HG03097 (cell line): ENCODE data around the gene VAV1.
"Not testable (repeated sequence)": the region's sequence is repeated elsewhere in the genome, so short reads cannot be mapped to it uniquely, and the experiment has no call there.

Source experiments
- ATAC-seq: cut with Tn5 transposase; IDR thresholded peaks from one replicate; pipeline ENCODE4 v1.9.1; 2021; ENCODE audit not compliant: unreplicated experiment, low FRiP score

The VAV1 gene

GRCh38 chr19:6778386-6778785 is 5.9 kb downstream of the VAV1 start:
- no peak for ATAC-seq

GRCh38 chr19:6779206-6779605 is 6.7 kb downstream of the VAV1 start:
- ATAC-seq = no peak

GRCh38 chr19:6787393-6787792 is 14.9 kb downstream of the VAV1 start:
- ATAC-seq = no peak

GRCh38 chr19:6788896-6789295 is 16.4 kb downstream of the VAV1 start:
- ATAC-seq = no peak

GRCh38 chr19:6790194-6791128 is 18.0 kb downstream of the VAV1 start:
- ATAC-seq = no peak

GRCh38 chr19:6791237-6791636 is 18.7 kb downstream of the VAV1 start:
- no peak for ATAC-seq

GRCh38 chr19:6793411-6793810 is 20.9 kb downstream of the VAV1 start:
- no peak for ATAC-seq

GRCh38 chr19:6793973-6794372 is 21.5 kb downstream of the VAV1 start:
- no peak for ATAC-seq

- no peak for ATAC-seq
These were observed 22.4 kb downstream of the VAV1 start for GRCh38 chr19:6794686-6795431.

GRCh38 chr19:6796278-6796677 is 23.8 kb downstream of the VAV1 start:
- ATAC-seq = no peak

GRCh38 chr19:6797646-6798045 is 25.1 kb downstream of the VAV1 start:
- ATAC-seq = no peak

- not testable (repeated sequence) for ATAC-seq
These were observed 27.8 kb downstream of the VAV1 start for GRCh38 chr19:6800160-6800790.

- peak; percentile 14 for ATAC-seq
These were observed 28.5 kb downstream of the VAV1 start for GRCh38 chr19:6800991-6801484.

GRCh38 chr19:6801485-6802086 is 29.1 kb downstream of the VAV1 start:
- ATAC-seq = peak; percentile 49

GRCh38 chr19:6802336-6803035 is 30.0 kb downstream of the VAV1 start:
- ATAC-seq = peak; percentile 57

GRCh38 chr19:6803036-6803404 is 30.5 kb downstream of the VAV1 start:
- ATAC-seq = peak; percentile 32

- no peak for ATAC-seq
These were observed 34.0 kb downstream of the VAV1 start for GRCh38 chr19:6806488-6806887.

- ATAC-seq = no peak
These were observed 34.8 kb downstream of the VAV1 start for GRCh38 chr19:6807291-6807690.

- ATAC-seq = no peak
These were observed 36.0 kb downstream of the VAV1 start for GRCh38 chr19:6808494-6808893.

GRCh38 chr19:6809262-6809661 is 36.8 kb downstream of the VAV1 start:
- no peak for ATAC-seq
